Right renal pelvis (tissue), 4 donors: ENCODE measurements around the gene IVL. TPM values are rescaled to one million over a fixed set of nuclear protein-coding genes. Genes with fewer than 3 reads are reported as not detected.

Experiments
- DNase-seq, 4 donors: peaks; one replicate each; pipeline ENCODE4 v3.0.0-alpha.2; 2013; ENCODE audit warnings: low read depth in 4 of 4, low spot score in 3 of 4, missing footprints in 1 of 4
- polyA plus RNA-seq, 4 donors: library from polyadenylated mRNA; unstranded; fragments of 120-200 nt; gene quantifications; one replicate each; pipeline ENCODE4 v1.2.1, GENCODE V29; 2013; ENCODE audit not compliant: insufficient read length in 4 of 4

The IVL gene
- polyA plus RNA-seq, 4 donors, result 0.24 to 0.67 (median 0.55) TPM; not detected in 1

- DNase-seq, result no peak
These were observed 37.9 kb downstream of the IVL start for GRCh38 chr1:152946248-152946647.

DNA sequence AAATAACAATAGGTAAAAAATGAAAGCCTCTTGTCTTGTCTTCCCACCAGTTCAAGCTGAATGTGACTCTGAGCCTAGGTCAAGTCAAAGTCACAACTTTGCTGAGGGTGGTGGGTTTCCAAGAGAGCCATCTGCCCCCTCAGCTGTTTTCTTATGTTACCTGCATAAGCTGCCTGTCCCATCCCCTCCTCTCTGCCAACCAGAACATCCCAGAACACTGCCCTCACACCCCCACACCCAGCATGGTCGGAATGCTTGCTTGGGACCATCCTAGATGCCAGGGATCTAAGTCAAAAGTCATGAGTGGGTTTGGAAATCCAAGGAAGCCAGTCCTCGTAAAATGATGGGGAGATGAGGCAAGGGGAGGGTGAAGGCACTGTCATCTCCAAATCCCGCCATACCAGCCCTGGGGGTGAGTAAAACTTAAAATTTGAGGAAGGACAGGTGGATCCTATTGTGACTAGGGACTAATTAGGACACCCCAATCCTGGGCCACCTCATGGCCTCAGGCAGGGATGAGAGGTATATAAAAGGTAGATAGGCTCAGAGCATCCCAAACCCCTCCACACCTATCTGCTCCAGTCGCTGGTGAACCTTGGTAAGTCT lies 38.4 kb downstream of the IVL start, which contains the start of gene SPRR5:
TSS of gene SPRR5 (plus strand) at position 556 of the 606 bp plus-strand sequence. CDS start 1,349 bp downstream, outside the sequence.
- no peak for DNase-seq

- no peak for DNase-seq
These were observed 43.4 kb downstream of the IVL start for GRCh38 chr1:152951711-152952110.

DNA sequence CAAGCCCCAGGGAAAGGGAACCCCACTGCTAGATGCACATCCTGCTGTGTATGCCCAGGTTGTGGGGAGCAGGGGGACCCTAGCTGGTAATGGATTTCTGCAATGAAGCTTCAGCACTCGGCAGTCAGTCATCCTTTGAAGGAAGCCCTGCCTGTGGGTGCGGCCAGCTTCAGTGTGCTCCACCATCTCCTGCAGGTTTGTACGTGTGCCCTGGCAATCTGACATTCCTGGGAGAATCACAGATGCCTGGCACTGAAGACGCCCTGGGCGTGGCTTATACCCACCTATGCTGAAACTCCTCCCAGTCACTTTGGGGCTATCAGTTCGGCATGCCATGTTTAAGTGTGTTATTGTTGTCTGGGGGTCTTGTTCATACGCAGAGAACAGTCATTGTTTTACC lies 45.4 kb downstream of the IVL start:
- DNase-seq, result no peak

DNA sequence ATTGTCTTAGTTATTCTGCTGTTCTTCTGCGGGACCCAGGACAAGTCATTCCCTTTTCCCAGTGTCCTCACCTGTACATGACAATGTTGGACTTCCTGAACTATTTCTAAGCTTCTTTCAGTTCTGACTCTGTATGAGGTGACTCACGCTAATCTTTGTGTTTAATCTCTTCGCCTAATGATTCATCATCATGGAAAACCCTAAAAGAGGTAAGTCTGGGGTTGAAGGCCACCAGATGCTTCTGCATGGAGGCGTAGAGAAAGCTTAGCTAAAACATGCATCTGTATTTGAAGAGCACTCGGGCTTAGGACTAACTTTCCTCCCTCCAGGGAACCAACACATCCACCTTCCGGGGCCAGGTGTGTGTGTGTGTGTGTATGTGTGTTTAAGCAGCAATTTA lies 46.1 kb downstream of the IVL start:
- DNase-seq, result no peak

DNA sequence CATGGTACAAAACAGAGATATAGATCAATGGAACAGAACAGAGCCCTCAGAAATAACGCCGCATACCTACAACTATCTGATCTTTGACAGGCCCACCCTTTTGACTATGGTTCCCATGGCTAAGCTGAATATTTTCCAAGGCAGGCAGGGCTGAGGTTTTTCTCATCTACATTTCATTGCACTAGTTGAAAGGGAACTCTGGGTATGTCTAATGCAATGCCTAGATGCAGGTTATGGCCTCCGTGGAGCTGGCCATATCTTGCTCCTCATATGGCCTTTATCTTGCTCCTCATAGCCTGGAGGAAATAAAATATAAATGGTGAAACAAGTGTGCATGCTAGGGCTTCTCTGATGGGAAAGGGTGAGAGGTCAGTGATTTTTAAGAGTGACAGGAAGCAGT lies 49.2 kb downstream of the IVL start:
- DNase-seq, result no peak

DNA sequence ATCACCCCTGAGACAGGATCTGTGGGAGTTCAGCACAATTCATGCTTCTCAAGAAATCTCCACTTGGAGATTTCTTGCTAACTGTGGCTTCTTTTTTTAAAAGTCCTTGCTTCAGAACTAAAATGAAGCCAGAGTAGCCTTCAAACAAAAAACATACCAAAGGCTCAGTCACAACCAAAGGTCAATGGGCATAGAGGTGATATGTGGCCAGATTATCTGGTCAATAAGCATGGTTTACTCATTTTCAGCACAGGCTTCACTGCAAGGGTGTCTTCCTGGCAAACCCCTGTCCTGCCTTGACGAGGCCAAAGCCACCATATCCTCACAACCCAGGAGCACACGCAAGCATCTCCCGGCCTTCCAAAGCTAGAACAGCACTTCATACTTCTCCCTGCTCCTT lies 50.9 kb downstream of the IVL start:
- no peak for DNase-seq

DNA sequence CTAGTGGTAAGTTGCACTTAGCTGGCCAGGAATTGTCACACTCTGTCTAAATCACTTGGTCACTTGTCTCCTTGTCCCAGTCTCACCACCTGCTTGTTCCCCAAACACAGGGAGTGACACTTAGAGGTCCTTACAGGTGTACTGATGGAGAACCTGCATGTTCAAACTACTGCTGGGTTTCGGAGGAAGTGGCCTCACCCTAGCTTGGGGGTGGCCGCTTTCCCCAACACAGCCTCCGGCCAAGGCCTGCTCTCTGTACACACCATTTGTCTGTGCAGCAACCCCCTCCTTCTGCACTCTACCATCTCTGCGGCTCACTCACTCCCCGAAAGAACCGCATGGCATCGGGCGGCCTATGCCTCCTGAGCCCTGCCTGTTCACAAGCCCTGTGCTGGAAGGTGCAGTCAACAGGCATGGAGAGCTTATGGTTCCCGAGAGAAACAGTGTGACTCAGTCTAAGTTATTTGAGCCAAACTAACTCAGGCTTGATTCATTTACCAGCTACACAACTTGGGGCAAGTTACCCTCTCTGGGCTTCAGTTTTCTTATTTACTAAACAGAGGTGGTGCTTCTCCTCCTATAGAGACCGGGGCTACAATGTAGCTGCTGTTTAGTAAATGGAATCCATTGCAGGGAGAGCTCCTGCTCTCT lies 51.6 kb downstream of the IVL start:
- DNase-seq, result no peak

DNA sequence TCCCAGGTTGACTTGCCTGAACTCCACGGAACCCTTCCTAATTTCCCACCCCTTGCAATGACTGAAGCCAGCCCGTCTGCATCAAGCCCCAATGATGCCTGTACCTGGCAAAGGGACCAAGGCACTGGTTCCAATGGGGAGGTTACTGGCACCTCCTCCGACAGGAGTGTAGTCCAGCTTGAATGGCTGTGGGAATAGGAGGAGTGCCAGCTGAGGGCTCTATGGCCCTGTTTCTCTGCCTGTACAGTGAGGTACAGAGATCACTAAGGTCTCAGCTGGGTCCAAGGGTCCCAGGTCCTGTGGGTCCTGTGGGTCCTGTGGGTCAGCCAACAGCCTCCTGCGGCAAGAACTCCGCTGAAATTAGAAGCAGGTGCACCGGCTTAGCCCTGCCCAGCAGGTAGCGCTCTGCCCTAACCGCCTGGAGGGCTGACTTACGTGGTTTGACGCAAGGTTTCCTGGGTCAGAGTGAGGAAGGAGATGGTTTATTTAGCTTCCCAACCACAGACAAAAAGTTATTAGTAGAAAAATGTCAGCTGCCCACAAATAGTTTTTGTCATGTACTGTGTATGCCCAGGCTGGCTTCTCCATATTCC lies 52.2 kb downstream of the IVL start:
- DNase-seq, result no peak

Other genes with a start within 250 kb of the IVL start
- not detected for gene LCE2D, start 245.2 kb upstream of the IVL start, polyA plus RNA-seq
- not detected for gene LCE2C, start 233.3 kb upstream of the IVL start, polyA plus RNA-seq
- gene LCE2B, start 222.4 kb upstream of the IVL start, polyA plus RNA-seq, result not detected
- not detected for gene LCE2A, start 210.2 kb upstream of the IVL start, polyA plus RNA-seq
- not detected for gene LCE4A, start 200.4 kb upstream of the IVL start, polyA plus RNA-seq
- gene KPRP, start 150.5 kb upstream of the IVL start, polyA plus RNA-seq, result not detected
- not detected for gene LCE1F, start 133.4 kb upstream of the IVL start, polyA plus RNA-seq
- not detected for gene LCE1E, start 122.3 kb upstream of the IVL start, polyA plus RNA-seq
- gene LCE1D, start 111.8 kb upstream of the IVL start, polyA plus RNA-seq, result not detected
- gene LCE1C, start 101.9 kb upstream of the IVL start, polyA plus RNA-seq, result not detected
- gene LCE1B, start 96.6 kb upstream of the IVL start, polyA plus RNA-seq, result not detected
- not detected for gene LCE1A, start 81.1 kb upstream of the IVL start, polyA plus RNA-seq
- gene LCE6A, start 65.7 kb upstream of the IVL start, polyA plus RNA-seq, result not detected
- not detected for gene LCE7A, start 48.5 kb upstream of the IVL start, polyA plus RNA-seq
- not detected for gene SMCP, start 30.2 kb upstream of the IVL start, polyA plus RNA-seq
- not detected for gene SPRR5, start 38.7 kb downstream of the IVL start, polyA plus RNA-seq
- not detected for gene SPRR4, start 62.1 kb downstream of the IVL start, polyA plus RNA-seq
- under 1 TPM in 1 of 4 donors, not detected in 3; 0.21 TPM for gene SPRR1A, start 75.5 kb downstream of the IVL start, polyA plus RNA-seq
- gene SPRR3, start 93.2 kb downstream of the IVL start, polyA plus RNA-seq, result under 1 TPM in 2 of 4 donors, not detected in 2; 0.18 to 0.49 TPM
- not detected for gene SPRR1B, start 122.7 kb downstream of the IVL start, polyA plus RNA-seq
- gene SPRR2D, start 132.6 kb downstream of the IVL start, polyA plus RNA-seq, result not detected
- under 1 TPM in 1 of 4 donors, not detected in 3; 0.09 TPM for gene SPRR2A, start 149.0 kb downstream of the IVL start, polyA plus RNA-seq
- under 1 TPM in 1 of 4 donors, not detected in 3; 0.17 TPM for gene SPRR2B, start 163.1 kb downstream of the IVL start, polyA plus RNA-seq
- not detected for gene SPRR2E, start 186.0 kb downstream of the IVL start, polyA plus RNA-seq
- not detected for gene SPRR2F, start 205.0 kb downstream of the IVL start, polyA plus RNA-seq
- gene SPRR2G, start 242.3 kb downstream of the IVL start, polyA plus RNA-seq, result not detected